Activated T-cell treated with anti-CD3 and anti-CD28 coated beads, Interleukin-2, amount 50 U/mL, for 48 hours (primary cell): Measurements from ENCODE around the gene MYEOV.

Experiments used
- DNase-seq, 2 experiments: peaks; one replicate each; pipeline ENCODE4 v3.0.0-alpha.2; 2020

MYEOV gene

GRCh38 chr11:69304258-69304657, 10.3 kb downstream of the MYEOV start:
- DNase-seq, result no peak

DNA sequence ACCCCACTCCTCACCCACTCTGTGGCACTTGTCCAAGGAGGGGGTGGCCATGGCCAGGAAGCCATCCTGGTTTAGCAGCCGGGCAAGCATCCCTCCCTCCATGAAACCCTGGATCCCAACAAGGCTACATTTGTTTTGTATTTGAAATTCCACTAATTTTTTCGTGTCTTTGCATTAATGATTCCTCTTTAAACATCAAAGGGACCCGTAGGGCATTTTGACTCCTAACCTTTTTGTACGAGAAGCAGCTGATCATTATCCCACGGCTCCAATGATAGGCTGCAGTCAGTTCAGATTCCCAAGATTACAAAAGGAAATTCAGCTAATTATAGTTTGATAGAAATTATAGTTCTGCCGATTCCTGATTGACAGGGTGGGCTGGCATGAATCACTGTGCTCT, 10.7 kb downstream of the MYEOV start:
- DNase-seq, result no peak

DNA sequence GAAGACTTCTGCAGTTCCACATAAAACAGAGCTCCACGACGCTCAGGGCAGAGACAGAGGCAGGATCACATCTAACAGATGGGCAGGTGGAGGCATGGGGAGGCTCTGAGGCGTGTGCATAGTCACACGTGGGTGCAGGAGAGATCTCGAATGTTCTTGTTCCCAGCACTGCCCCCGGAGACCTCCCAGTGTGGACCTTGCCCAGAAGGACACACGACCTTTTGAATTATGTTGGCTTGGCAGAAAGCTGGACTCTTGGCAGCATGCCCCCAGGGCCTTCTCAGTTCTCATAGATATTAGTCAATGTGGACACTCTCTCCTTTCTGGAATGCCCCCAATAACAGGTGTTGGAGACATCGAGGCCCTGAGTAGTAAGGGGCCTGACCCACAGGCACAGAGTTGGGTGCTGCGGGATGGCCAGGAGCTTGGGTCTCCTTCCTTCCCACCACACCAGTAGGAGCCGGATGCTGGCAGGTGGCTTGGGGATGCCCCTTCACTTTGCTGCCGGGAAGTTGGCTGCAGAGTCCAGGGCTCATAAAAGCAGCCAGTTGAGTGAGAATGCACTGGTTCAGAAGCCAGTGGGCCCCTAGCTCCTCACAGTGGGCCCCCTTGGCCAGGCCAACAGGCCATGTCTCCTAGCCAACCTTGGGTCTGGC, 12.1 kb downstream of the MYEOV start:
- no peak for DNase-seq

DNA sequence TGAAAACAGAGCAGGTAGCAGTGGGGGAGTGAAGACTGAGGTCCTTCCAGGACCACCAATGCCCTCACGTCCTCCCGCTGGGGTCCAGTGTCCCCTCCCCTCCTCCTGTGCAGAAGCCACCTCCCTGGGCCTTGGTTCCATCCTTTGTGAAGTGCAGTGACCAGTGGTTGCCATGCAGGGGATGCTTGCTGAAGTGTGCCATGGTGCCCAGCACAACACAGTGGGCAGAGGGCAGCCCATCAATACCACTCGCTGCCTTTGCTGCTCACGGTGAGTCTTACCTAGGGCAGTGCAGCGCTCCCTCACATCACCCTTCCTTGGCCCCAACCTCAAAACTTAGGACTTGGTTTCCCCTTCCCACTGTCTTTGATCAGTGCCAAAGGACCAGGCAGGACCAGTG, 12.9 kb downstream of the MYEOV start:
- no peak for DNase-seq

- no peak for DNase-seq
Measured at GRCh38 chr11:69307421-69307820, 13.5 kb downstream of the MYEOV start.

DNA sequence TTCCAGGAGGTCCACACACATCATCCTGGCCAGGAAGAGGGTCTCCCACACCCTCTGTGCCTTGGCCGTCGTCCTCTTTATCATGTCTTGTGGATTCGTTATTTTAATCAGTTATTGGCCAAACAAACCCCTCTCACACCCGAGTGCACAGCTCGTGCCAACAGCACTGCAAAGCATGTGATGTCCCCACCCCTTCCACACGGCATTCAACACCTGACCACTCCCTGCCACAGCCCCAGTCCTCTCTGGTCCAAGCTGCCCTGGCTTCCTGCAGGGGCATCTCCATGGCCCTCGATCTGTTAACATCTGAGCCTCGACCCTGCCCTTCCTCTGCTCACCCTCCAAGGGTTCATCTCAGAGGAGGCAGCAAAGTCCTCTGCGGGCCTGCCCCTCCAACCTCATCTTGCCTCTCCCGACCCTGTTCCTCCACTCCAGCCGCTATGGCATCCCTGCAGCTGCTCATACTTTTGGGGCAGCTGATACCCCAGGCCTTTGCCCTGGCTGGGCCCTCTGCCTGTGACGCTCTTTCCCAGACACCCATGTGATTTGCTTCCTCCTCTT, 14.0 kb downstream of the MYEOV start:
- DNase-seq, result no peak

DNA sequence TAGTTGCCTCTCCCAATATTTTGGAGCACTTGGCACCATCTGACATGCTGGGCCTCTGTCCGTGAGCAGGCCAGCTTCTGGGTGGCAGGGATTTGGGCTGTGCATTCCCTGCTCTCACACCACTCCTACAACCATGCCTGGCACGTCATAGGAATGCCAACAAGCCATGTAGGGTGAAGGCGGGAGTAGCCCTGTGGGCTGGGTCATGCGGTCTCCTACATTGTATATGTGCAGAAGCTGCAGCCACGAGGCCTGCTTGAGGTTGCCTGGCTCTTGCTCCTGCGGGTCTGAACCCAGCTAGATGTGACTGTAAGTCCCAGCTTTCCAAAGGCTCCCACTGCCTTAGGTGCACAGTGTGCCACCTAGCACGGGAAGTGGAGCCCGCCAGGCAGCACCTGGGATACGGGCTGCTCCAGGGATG, 14.5 kb downstream of the MYEOV start:
- DNase-seq, result no peak

DNA sequence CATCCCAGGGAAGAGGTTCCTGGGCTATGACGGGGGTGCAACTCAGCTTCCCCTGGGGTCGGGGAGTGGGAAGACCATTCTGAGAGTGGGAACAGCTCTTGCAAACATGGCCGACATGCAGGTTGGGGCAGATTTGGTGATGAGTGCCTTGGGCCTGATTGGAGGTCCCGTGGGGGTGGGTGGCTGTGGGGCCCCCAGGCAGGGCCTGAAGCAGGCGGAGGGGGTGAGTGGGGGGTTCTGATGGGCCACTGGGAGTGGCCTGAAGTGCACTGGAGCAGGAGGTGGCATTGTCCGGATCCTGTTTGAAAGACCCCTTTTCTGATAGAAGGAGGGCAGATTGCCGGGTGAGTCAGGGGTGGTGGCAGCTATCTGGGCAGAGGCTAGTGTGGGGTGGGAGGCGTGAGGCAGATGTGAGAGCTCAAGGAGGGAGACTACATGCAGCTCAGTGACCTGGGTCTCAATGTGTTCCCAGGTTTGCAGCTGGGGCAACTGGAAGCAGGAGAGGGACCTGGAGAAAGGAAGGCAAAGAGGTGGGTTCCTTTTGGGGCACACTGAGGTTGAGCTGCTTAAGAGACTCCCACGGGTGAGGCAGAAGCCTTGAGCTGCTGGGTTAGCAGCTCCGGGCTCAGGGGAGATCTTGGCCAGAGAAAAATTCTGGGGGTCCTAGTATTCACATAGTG, 15.1 kb downstream of the MYEOV start:
- no peak for DNase-seq

DNA sequence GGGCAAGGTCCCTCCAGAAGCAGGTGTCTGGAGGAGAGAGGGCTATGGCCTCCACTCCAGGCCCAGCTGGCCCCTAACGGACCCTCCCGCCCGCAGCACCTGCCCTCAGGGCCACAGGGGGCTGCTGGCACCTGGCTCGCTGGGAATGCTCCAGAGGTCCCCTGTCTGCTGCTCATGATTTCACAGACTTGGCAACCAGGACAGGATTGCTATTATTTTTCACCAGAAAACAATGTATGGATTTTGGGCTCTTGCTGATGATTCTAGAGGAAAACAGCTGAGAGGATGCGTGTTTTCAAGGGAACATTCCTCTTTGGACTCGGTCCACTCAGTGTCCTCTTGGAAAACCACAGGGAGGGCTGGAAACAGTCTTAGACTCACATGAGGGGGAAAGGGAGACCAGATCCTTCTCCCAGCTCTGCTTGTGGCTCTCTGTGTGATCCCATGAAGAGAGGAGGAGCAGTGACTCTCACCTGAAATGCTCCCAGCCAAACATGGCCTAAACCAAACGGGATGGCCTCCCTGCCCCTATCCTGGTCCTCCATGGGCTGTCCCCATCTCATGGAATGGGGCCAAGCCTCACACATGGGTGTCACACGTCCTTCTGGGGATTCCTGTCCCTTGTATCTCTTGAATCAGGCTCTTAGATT, 15.8 kb downstream of the MYEOV start:
- no peak for DNase-seq

- no peak for DNase-seq
Measured at GRCh38 chr11:69310351-69310750, 16.4 kb downstream of the MYEOV start.

- DNase-seq, result peak in 1 of 2 experiments; percentile 59
Measured at GRCh38 chr11:69310934-69311766, 17.2 kb downstream of the MYEOV start.

DNA sequence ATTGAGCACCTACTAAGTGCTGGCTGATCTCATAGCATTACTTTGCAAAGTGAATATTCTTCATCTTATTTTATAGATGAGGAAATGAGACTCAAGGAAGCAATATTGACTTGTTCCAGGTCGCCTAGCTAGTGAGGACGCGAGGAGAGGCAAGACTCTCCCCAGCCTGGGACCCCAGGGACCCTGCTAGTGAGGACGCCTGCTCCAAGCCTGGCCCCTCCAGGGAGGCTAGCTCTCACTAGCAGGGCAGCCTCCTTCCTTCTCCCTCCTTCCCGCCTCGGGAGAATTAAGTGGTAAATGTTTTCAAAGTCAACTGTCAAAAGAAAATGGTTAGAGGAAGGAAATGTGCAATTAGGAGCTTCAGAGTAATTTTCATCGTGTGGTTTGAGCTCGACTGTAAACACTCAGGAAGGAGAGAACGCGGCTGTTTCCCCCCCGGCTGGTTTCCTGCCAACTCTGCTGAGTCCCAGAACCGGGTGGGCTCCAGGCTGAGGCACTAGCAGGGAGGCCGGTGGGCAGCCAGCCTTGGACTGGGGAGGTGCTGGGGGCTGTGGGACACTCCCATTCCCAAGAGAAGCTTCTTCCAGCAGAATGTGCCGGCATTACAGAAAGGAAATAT, 17.9 kb downstream of the MYEOV start:
- DNase-seq, result no peak

GRCh38 chr11:69312453-69313404, 18.8 kb downstream of the MYEOV start:
- no peak for DNase-seq

DNA sequence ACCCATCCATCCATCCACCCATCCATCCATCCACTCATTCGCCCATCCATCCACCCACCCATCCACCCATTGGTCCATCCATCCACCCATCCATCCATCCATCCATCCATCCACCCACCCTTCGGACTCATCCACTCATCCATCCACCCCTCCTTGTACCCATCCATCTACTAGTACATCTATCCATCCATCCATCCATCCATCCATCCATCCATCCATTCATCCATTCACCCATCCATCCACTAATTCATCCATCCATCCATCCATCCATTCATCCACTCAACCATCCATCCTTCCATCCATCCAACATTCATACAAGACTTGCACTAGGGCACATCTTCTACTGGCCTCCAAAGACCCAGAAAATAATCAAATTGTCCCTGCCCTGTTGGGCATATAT, 20.0 kb downstream of the MYEOV start:
- no peak for DNase-seq

GRCh38 chr11:69314555-69314954, 20.6 kb downstream of the MYEOV start:
- no peak for DNase-seq

GRCh38 chr11:69316956-69317355, 23.0 kb downstream of the MYEOV start:
- DNase-seq, result no peak

- DNase-seq, result no peak
Measured at GRCh38 chr11:69317401-69318092, 23.6 kb downstream of the MYEOV start.

GRCh38 chr11:69318093-69318420, 24.1 kb downstream of the MYEOV start:
- DNase-seq, result no peak

DNA sequence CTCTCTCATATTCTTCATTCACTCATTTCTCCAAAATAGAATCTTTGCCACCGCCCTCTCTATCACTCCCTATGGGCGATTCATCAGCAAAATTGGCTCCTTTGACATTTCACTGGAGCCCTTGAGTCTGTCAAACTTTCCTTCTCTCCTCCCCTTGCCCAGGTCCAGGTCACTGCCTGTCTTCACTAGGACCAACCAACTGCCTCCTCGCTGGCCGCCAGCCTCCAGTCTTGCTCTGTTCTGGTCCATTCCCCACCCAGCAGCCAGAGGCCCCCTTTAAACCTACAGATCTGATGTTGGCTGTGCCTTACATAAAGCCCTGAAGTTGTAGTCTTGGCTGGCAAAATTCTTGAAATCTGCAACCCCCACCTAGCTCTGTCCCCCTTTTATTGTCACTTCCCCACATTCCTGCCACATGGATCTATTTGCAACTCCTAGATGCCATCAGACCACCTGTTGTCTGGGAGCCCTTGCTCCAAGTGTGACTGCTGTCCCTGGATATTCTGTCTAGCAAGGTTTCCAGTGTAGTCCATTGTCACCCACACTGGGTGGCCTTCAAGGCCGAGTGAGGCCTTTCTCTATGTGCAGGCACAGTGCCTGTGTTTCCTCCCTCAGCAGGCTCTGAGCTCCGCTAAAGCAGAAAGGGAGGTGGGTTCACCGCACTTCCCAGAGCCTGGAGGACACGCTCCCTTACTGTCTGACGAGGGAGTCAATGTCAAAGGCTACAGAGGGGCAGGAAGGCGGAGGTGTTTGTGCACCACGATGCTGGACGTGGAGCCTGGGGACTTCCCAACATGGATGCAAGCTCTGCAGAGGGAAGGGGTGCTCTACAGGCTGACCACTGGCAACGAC, 25.5 kb downstream of the MYEOV start:
- no peak for DNase-seq

GRCh38 chr11:69320326-69320725, 26.4 kb downstream of the MYEOV start:
- no peak for DNase-seq
